ENCODE data around the gene GPR45.

Gene GPR45

DNA sequence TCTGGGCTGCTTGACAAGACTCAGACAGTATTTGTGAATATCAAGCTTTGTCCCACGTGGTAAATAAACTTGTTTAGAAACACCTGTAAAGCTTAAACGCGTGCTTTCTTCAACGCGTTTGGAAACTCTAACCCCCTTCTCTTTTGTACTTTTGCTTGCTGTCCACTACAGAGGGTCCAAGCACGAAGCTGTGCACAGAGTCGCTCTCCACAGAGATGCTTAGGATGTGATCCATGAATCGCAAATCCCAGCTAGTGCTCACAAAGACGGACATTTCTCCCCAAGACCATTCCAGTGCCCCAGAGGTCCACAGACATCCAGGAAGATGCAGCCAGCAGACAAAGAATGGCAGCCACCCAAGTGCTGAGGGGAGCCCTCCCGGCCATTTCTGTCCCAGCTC lies at the start of gene GPR45:
Gene GPR45, plus strand, starts transcription at position 301 of the 400 bp plus-strand sequence. CDS start 116 bp downstream, outside the sequence.
- H3K4me3 ChIP-seq (ENCODE audit: low read depth, low read length) = no peak within 1 kb of the TSS
- no peak for TF ChIP-seq CTCF (IDR thresholded peaks at IDR 0.05; ENCODE audit: insufficient read depth, low read depth, low read length, missing control alignments)
- no peak for DNase-seq (ENCODE audit: low read depth)

DNA sequence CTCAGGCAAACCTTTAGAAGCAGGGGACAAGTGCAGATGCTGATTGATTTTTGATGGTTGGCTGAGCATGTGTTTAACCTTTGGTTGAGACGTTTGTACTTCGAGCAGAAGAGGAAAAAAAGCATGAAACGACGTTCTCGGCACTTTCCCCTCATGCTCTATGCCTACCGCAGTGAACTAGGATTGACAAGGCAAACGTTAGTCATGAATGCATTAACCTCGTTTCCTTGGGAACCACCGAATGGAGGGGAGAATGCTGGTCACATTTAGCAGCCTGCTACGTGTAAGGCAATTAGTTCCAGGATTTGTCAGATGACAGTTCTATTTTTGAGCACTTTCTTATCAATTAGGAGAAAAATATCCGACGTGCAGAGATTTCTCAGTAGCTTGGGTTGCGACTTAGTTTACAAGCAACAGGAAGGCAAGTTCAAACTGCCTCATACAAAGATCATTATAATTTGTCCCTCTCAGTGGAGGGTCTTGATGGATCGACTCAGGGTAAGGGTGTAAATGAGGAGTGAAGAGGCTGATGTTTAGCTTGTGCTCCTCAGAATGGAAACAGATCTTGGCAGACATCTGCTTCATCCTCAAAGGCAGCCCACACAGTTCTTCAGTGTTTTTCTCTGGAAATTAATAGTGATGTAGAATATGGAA lies 47.4 kb upstream of the GPR45 start:
- no peak for DNase-seq (ENCODE audit: low read depth)
- TF ChIP-seq CTCF (IDR thresholded peaks at IDR 0.05; ENCODE audit: insufficient read depth, low read depth, low read length, missing control alignments) = no peak
- no peak overlapping the region for H3K4me3 ChIP-seq (ENCODE audit: low read depth, low read length)

DNA sequence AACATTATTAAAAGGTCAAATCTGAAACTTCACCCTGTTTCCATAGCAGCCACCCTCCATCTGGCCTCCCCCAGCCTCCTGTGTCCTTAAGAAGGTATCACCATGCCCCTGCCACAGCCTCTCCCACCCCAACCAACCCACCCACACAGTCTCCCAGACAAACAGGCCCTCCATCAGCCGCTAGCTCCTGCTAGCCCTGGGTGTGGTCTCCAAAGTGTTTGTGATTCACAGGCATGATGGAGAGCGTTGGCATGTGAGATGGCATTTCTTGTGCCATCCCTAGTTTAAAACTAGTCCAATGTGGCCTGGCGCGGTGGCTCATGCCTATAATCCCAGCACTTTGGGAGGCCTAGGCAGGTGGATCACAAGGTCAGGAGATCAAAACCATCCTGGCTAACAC lies 44.9 kb upstream of the GPR45 start:
- TF ChIP-seq CTCF (IDR thresholded peaks at IDR 0.05; ENCODE audit: insufficient read depth, low read depth, low read length, missing control alignments) = no peak
- no peak for DNase-seq (ENCODE audit: low read depth)
- no peak overlapping the region for H3K4me3 ChIP-seq (ENCODE audit: low read depth, low read length)

DNA sequence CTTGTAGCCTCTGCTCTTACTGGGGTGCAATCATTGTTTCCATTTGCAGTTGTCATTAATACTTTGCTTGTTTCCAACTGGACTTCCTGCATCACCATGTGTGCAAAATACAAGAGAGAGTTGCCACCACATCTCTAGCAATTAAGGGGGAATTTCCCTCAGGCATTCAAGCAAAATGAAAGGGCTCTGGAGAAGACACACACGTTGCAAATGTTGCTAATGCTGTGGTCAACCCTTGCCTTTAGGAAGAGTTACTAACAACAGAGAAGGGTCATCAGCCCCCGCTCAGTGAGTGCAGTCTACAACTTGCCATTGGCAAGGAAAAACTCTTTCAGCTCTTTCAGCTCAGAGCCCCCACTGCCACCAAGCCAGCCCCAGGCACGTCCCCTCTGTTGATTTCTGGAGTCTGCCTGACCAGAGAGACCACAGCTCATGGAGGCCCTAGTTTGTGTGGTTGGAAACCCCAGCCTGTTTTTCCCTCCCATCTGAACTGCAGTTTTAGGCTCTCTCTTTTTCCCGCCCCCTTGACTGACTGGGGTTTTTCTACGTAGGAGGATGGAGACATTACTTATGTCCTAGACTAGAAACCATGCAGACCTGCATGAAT lies 25.9 kb upstream of the GPR45 start:
- DNase-seq (ENCODE audit: low read depth) = no peak
- no peak for TF ChIP-seq CTCF (IDR thresholded peaks at IDR 0.05; ENCODE audit: insufficient read depth, low read depth, low read length, missing control alignments)
- H3K4me3 ChIP-seq (ENCODE audit: low read depth, low read length) = no peak overlapping the region

GRCh38 chr2:105220604-105221003 lies 20.9 kb upstream of the GPR45 start:
- no peak for TF ChIP-seq CTCF (IDR thresholded peaks at IDR 0.05; ENCODE audit: insufficient read depth, low read depth, low read length, missing control alignments)
- no peak overlapping the region for H3K4me3 ChIP-seq (ENCODE audit: low read depth, low read length)
- no peak for DNase-seq (ENCODE audit: low read depth)

DNA sequence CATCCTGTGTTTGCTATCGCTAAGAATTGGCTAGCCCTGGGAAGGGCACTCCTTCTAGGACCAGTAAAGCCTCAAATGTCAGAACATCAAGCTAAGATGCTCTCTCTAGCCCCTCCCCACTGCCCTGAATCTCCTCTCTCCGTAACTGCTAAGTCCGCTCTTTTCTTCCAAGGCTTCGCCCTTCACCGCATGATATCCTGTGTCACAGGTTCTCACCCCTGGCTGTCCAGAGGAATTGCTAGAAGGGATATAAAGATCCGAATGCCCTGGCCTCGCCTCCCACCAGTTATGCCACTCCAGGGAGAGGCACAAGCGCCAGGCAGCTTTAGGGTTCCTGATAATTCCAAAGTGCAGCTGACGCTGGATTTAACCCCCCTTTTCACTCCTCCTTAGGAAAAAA lies 17.1 kb upstream of the GPR45 start:
- TF ChIP-seq CTCF (IDR thresholded peaks at IDR 0.05; ENCODE audit: insufficient read depth, low read depth, low read length, missing control alignments) = no peak
- DNase-seq (ENCODE audit: low read depth) = no peak
- H3K4me3 ChIP-seq (ENCODE audit: low read depth, low read length) = no peak overlapping the region

- DNase-seq (ENCODE audit: low read depth) = no peak
- no peak overlapping the region for H3K4me3 ChIP-seq (ENCODE audit: low read depth, low read length)
- no peak for TF ChIP-seq CTCF (IDR thresholded peaks at IDR 0.05; ENCODE audit: insufficient read depth, low read depth, low read length, missing control alignments)
Observed at GRCh38 chr2:105231232-105231619, 10.3 kb upstream of the GPR45 start.

All from GM12865 (cell line).